GM19328 (cell line): Measurements from ENCODE around the gene CD40.

ENCODE experiments used
- ATAC-seq: cut with Tn5 transposase; IDR thresholded peaks from one replicate; pipeline ENCODE4 v1.9.1; 2021; ENCODE audit warnings: mild to moderate bottlenecking, moderate library complexity; ENCODE audit not compliant: unreplicated experiment

The CD40 gene

GRCh38 chr20:46117704-46118467 lies at the start of gene CD40:
CD40 (plus strand) TSS chr20:46118314; CDS start chr20:46118344, 30 bp downstream.
- ATAC-seq, result peak; percentile 57

GRCh38 chr20:46070215-46070900 lies 47.8 kb upstream of the CD40 start:
- ATAC-seq, result no peak

DNA sequence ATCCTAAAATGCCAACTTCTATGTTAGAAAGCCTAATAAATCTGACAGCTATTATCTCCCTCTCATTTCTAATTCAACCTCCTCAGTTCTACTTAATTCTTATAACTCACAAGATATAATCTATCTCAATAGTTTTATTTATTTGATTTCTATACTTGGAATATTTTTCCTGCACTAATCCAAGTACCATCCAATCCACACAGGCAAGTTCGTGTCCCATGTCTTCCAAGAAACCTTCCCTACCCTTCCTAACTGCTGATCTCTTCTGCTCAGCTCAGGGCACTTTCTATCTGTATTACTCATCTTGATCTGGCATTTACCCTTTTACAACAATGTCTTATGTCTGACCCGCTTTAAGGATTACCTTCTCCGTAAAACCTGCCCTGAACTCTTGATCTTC lies 46.5 kb upstream of the CD40 start:
- no peak for ATAC-seq

DNA sequence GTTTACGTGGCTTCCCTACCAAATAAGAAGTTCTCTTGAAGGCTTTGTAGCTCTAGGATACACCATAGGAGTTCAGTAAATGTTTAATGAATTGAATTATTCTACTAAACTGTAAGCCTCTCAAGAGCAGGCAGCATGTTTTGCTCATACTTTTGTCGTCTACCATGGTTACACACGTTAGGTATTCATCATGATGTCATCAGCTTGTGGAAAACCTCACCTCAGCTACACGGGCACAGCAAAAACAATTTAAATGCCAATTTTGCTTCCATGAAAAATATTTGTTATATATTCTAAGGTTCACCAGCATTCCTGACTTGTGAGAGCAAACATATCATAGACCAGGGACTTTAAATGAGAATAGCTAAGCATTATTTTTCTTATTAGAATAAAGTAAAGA lies 45.1 kb upstream of the CD40 start:
- no peak for ATAC-seq

GRCh38 chr20:46073443-46073842 lies 44.7 kb upstream of the CD40 start:
- ATAC-seq, result no peak

DNA sequence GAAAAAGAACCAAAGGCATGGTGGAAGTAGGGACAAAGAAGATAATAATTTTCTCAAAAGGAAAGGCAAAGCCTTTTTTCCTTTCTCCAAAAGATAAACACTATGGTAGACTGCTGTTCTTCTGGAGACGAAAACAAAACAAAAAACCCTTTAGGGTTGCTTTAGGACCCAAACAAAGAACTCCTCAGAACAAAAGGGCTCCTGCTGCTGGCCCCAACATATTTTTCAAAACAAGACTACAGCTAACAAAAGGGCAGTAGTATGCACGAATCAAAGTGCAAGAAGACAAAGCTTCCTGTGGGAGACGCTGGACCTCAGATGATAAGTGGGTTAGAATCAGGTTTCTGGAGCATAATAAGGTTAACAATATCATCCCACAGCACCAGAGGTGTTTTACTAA lies 44.1 kb upstream of the CD40 start:
- no peak for ATAC-seq

DNA sequence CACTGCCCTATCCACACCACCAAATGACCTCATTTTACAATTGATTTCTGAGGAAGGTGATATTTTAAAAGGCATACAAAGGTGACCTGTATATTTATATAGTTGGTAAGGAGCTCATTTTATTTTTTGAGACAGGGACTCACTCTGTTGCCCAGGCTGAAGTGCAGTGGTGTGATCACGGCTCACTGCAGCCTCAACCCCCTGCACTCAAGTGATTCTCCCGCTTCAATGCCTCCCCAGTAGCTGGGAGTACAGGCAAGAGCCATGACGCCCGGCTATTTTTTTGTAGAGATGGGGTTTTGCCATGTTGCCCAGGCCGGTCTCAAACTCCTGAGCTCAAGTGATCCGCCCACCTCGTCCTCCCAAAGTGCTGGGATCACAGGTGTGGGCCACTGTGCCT lies 41.3 kb upstream of the CD40 start:
- ATAC-seq, result no peak

- no peak for ATAC-seq
These were observed 40.3 kb upstream of the CD40 start for GRCh38 chr20:46077642-46078305.

GRCh38 chr20:46078954-46079353 lies 39.2 kb upstream of the CD40 start:
- no peak for ATAC-seq

DNA sequence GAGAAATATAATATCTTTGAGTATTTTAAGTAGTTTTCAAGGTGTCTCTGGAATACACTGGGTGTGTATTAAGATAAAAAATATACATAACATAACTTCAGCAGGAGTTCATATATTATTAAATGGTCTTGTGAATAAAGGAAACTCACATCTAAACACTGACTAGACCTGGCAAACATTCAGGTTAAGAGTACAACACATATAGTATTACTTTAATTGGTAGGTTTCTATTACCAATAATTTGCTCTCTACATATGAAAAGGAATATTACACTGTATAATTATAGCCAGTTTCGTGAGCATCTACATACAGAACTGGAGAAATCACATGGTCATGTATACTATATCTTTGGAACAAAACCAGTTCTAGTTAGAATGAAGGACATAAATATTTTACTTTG lies 37.0 kb upstream of the CD40 start:
- ATAC-seq, result no peak

DNA sequence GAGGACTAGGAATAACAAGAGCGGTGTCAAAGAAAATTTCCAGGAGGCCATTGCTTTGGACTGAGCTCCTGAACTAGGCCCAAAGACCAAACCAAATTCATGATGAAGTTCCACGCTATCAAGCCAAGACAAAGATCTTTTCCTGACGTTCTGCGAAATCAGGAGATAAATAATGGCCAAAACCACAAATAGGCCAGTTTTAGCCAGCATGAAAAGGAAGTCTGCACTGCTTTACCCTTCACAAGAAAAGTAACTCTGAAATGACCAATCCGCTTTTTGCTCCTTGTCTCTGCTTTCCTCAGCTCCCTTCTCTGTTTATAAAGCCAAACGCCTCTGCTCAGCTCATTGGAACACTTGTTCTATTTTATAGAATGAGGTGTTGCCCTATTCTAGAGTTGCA lies 35.0 kb upstream of the CD40 start:
- no peak for ATAC-seq

- ATAC-seq, result no peak
These were observed 34.5 kb upstream of the CD40 start for GRCh38 chr20:46083531-46084061.

GRCh38 chr20:46084805-46085178 lies 33.3 kb upstream of the CD40 start:
- ATAC-seq, result no peak

- ATAC-seq, result no peak
These were observed 32.8 kb upstream of the CD40 start for GRCh38 chr20:46085179-46085851.

GRCh38 chr20:46087161-46087560 lies 31.0 kb upstream of the CD40 start:
- no peak for ATAC-seq

DNA sequence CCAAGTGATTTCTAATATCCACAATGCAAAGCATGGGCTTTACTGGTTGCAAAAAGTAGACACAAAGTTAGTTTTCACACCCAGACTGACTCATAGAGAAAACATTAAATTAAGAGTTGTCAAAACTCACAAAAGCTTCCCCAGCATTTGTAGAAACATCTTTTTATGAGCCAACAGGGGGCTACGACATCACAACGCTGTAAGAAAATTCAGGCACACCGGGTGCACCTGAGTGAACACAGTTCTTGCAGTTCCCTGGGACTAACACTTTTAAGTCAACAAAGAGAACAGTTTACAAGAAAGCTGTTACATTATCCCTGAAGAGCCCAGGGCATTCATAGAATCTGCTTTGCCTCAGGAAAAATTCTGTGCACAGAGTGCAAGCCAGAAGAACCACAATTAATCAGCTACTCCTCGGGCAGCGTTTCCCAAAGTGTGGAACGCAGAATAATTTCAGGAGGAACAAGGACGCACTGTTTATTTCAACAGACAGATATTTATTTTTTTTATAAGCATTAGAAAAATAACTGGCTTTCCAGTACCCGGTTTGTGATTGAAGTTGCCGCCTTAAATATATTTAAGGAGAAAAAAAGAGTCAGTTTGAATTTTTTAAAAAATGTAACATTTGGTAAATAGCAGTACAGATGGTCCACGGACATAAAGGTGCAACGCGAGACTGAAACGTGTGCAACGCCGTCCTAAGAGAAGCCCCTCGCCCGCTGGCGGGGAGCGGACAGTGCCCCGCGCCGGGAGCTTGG lies 29.5 kb upstream of the CD40 start:
- no peak for ATAC-seq

GRCh38 chr20:46089167-46089416 lies 29.0 kb upstream of the CD40 start:
- peak; percentile 6 for ATAC-seq

DNA sequence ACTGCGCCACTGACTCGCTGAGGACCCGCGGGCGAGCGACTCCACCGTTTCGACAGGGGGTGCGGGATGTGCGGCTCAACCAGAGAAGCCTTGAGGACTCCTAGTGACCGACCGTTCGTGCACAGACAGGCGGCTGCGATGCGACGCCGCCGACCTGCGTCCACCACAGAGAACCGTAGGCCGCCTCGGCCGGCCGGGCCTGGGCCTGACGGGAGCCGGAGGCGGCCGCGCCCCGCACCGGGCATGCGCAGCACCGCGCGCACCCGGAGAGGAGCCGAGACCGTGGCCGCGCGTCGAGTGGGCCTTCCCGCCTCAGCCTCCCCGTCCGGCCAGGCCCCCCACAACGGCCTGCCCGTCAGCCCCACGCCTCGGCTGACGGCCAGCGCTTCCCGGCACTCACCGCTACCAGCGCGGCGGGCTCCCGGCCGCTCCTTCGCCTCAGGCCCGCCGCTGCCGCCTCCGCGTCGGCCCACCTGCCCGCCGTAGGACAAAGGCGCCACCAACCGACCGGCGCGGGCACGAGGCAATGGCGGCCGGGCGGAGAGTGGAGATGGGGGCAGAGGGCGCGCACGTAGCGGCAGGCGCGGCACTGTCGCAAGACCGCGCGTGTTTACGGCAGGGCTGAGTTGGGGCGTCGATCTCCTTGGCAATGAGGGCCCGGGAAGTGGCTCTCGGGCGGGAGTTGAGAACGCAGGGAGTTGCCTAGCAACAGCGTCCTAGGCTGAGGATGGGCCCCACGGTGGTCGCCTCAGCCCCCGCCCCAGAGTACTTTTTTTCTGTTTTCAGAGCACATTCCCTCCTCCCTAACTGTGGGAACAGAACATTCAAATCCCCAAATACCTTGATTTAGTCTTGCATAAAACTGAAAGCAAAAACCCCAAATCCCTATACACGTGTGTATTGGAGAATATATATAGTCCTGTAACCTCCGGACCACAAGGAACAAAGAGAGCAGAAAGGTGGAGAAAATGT lies 28.4 kb upstream of the CD40 start, which contains the start of gene NCOA5:
Gene NCOA5, minus strand, starts transcription at position 546 of the 972 bp plus-strand sequence. CDS start 10,538 bp downstream, outside the sequence.
- ATAC-seq, result peak; percentile 76
